ENCODE results near the gene PMAIP1.
A peak's percentile ranks its signal among the peaks of the same experiment; 100 is the strongest.

PMAIP1 gene

GRCh38 chr18:59902993-59903610, 3.3 kb downstream of the PMAIP1 start:
- H3K4me1 ChIP-seq (ENCODE audit: control insufficient read depth, insufficient read depth, low read length, poor library complexity, severe bottlenecking): peaks cover 24% of the 10 kb centered on the region
- 100% methylated on average over 2 to 3 of the region's 8 CpGs for WGBS, 2 experiments (ENCODE audit: insufficient coverage in 2 of 2)
- H3K36me3 ChIP-seq (ENCODE audit: control insufficient read depth, insufficient read depth, low read length): no peaks in the 10 kb centered on the region
- no peaks in the 10 kb centered on the region for H3K9me3 ChIP-seq (ENCODE audit: control insufficient read depth, low read length)
- H3K4me3 ChIP-seq (ENCODE audit: extremely low read depth, insufficient read depth, low read length, poor library complexity, severe bottlenecking): no peak overlapping the region
- H3K27ac ChIP-seq (ENCODE audit: low read depth, low read length, severe bottlenecking): no peak overlapping the region

GRCh38 chr18:59904011-59904601, 4.3 kb downstream of the PMAIP1 start:
- Histone ChIP-seq H3K9me3 (ENCODE audit: control insufficient read depth, low read length) (no peaks in the 10 kb centered on the region), H3K36me3 (ENCODE audit: control insufficient read depth, insufficient read depth, low read length) (no peaks in the 10 kb centered on the region), H3K4me1 (ENCODE audit: control insufficient read depth, insufficient read depth, low read length, poor library complexity, severe bottlenecking) (peaks cover 32% of the 10 kb centered on the region), H3K4me3 (ENCODE audit: extremely low read depth, insufficient read depth, low read length, poor library complexity, severe bottlenecking) (no peak overlapping the region), H3K27ac (ENCODE audit: low read depth, low read length, severe bottlenecking) (no peak overlapping the region)
- no CpG with 5 or more reads among the region's 1 CpG for WGBS, 2 experiments (ENCODE audit: insufficient coverage in 2 of 2)

GRCh38 chr18:59905686-59906091, 5.9 kb downstream of the PMAIP1 start:
- no peak overlapping the region for H3K27ac ChIP-seq (ENCODE audit: low read depth, low read length, severe bottlenecking)
- peaks cover 38% of the 10 kb centered on the region for H3K4me1 ChIP-seq (ENCODE audit: control insufficient read depth, insufficient read depth, low read length, poor library complexity, severe bottlenecking)
- H3K9me3 ChIP-seq (ENCODE audit: control insufficient read depth, low read length): no peaks in the 10 kb centered on the region
- H3K4me3 ChIP-seq (ENCODE audit: extremely low read depth, insufficient read depth, low read length, poor library complexity, severe bottlenecking): no peak overlapping the region
- 60 to 84% methylated on average over 1 to 3 of the region's 4 CpGs for WGBS, 2 experiments (ENCODE audit: insufficient coverage in 2 of 2)
- H3K36me3 ChIP-seq (ENCODE audit: control insufficient read depth, insufficient read depth, low read length): no peaks in the 10 kb centered on the region

GRCh38 chr18:59906203-59906602, 6.4 kb downstream of the PMAIP1 start:
- Histone ChIP-seq H3K27ac (ENCODE audit: low read depth, low read length, severe bottlenecking) (no peak overlapping the region), H3K4me1 (ENCODE audit: control insufficient read depth, insufficient read depth, low read length, poor library complexity, severe bottlenecking) (peaks cover 41% of the 10 kb centered on the region), H3K36me3 (ENCODE audit: control insufficient read depth, insufficient read depth, low read length) (no peaks in the 10 kb centered on the region), H3K4me3 (ENCODE audit: extremely low read depth, insufficient read depth, low read length, poor library complexity, severe bottlenecking) (no peak overlapping the region), H3K9me3 (ENCODE audit: control insufficient read depth, low read length) (no peaks in the 10 kb centered on the region)
- 75% methylated on average over 2 of the region's 3 CpGs; no CpG with 5 or more reads in 1 of the 2 experiments for WGBS, 2 experiments (ENCODE audit: insufficient coverage in 2 of 2)

- Histone ChIP-seq H3K27ac (ENCODE audit: low read depth, low read length, severe bottlenecking) (no peak overlapping the region), H3K9me3 (ENCODE audit: control insufficient read depth, low read length) (no peaks in the 10 kb centered on the region), H3K36me3 (ENCODE audit: control insufficient read depth, insufficient read depth, low read length) (no peaks in the 10 kb centered on the region), H3K4me3 (ENCODE audit: extremely low read depth, insufficient read depth, low read length, poor library complexity, severe bottlenecking) (no peak overlapping the region), H3K4me1 (ENCODE audit: control insufficient read depth, insufficient read depth, low read length, poor library complexity, severe bottlenecking) (peaks cover 38% of the 10 kb centered on the region)
- WGBS, 2 experiments (ENCODE audit: insufficient coverage in 2 of 2): 63 to 67% methylated on average over 3 of the region's 5 CpGs
These were observed 7.4 kb downstream of the PMAIP1 start for GRCh38 chr18:59907172-59907571.

GRCh38 chr18:59907660-59908059, 7.9 kb downstream of the PMAIP1 start:
- WGBS, 2 experiments (ENCODE audit: insufficient coverage in 2 of 2): 94% methylated on average over 2 of the region's 4 CpGs; no CpG with 5 or more reads in 1 of the 2 experiments
- Histone ChIP-seq H3K4me1 (ENCODE audit: control insufficient read depth, insufficient read depth, low read length, poor library complexity, severe bottlenecking) (peaks cover 36% of the 10 kb centered on the region), H3K27ac (ENCODE audit: low read depth, low read length, severe bottlenecking) (no peak overlapping the region), H3K9me3 (ENCODE audit: control insufficient read depth, low read length) (peaks cover under 1% of the 10 kb centered on the region), H3K36me3 (ENCODE audit: control insufficient read depth, insufficient read depth, low read length) (no peaks in the 10 kb centered on the region), H3K4me3 (ENCODE audit: extremely low read depth, insufficient read depth, low read length, poor library complexity, severe bottlenecking) (no peak overlapping the region)

GRCh38 chr18:59908799-59909198, 9.0 kb downstream of the PMAIP1 start:
- Histone ChIP-seq H3K27ac (ENCODE audit: low read depth, low read length, severe bottlenecking) (peak overlapping the region; percentile 2), H3K4me3 (ENCODE audit: extremely low read depth, insufficient read depth, low read length, poor library complexity, severe bottlenecking) (no peak overlapping the region), H3K36me3 (ENCODE audit: control insufficient read depth, insufficient read depth, low read length) (no peaks in the 10 kb centered on the region), H3K9me3 (ENCODE audit: control insufficient read depth, low read length) (peaks cover 5% of the 10 kb centered on the region), H3K4me1 (ENCODE audit: control insufficient read depth, insufficient read depth, low read length, poor library complexity, severe bottlenecking) (peaks cover 36% of the 10 kb centered on the region)
- WGBS, 2 experiments (ENCODE audit: insufficient coverage in 2 of 2): 69% methylated on average over 3 of the region's 7 CpGs; no CpG with 5 or more reads in 1 of the 2 experiments

GRCh38 chr18:59909289-59910036, 9.7 kb downstream of the PMAIP1 start:
- 85 to 87% methylated on average over 5 to 7 of the region's 11 CpGs for WGBS, 2 experiments (ENCODE audit: insufficient coverage in 2 of 2)
- H3K36me3 ChIP-seq (ENCODE audit: control insufficient read depth, insufficient read depth, low read length): no peaks in the 10 kb centered on the region
- peaks cover 5% of the 10 kb centered on the region for H3K9me3 ChIP-seq (ENCODE audit: control insufficient read depth, low read length)
- H3K27ac ChIP-seq (ENCODE audit: low read depth, low read length, severe bottlenecking): no peak overlapping the region
- H3K4me3 ChIP-seq (ENCODE audit: extremely low read depth, insufficient read depth, low read length, poor library complexity, severe bottlenecking): no peak overlapping the region
- H3K4me1 ChIP-seq (ENCODE audit: control insufficient read depth, insufficient read depth, low read length, poor library complexity, severe bottlenecking): peaks cover 36% of the 10 kb centered on the region

- WGBS, 2 experiments (ENCODE audit: insufficient coverage in 2 of 2): no CpG with 5 or more reads among the region's 2 CpGs
- peaks cover 25% of the 10 kb centered on the region for H3K4me1 ChIP-seq (ENCODE audit: control insufficient read depth, insufficient read depth, low read length, poor library complexity, severe bottlenecking)
- H3K9me3 ChIP-seq (ENCODE audit: control insufficient read depth, low read length): peaks cover 5% of the 10 kb centered on the region
- no peak overlapping the region for H3K4me3 ChIP-seq (ENCODE audit: extremely low read depth, insufficient read depth, low read length, poor library complexity, severe bottlenecking)
- no peak overlapping the region for H3K27ac ChIP-seq (ENCODE audit: low read depth, low read length, severe bottlenecking)
- no peaks in the 10 kb centered on the region for H3K36me3 ChIP-seq (ENCODE audit: control insufficient read depth, insufficient read depth, low read length)
These were observed 11.2 kb downstream of the PMAIP1 start for GRCh38 chr18:59910967-59911366.

GRCh38 chr18:59911600-59911999, 11.8 kb downstream of the PMAIP1 start:
- Histone ChIP-seq H3K4me3 (ENCODE audit: extremely low read depth, insufficient read depth, low read length, poor library complexity, severe bottlenecking) (no peak overlapping the region), H3K4me1 (ENCODE audit: control insufficient read depth, insufficient read depth, low read length, poor library complexity, severe bottlenecking) (peaks cover 22% of the 10 kb centered on the region), H3K9me3 (ENCODE audit: control insufficient read depth, low read length) (peaks cover 5% of the 10 kb centered on the region)

More at GRCh38 chr18:59911600-59911999, 11.8 kb downstream of the PMAIP1 start:
- Histone ChIP-seq H3K36me3 (ENCODE audit: control insufficient read depth, insufficient read depth, low read length) (no peaks in the 10 kb centered on the region), H3K27ac (ENCODE audit: low read depth, low read length, severe bottlenecking) (no peak overlapping the region)
